Measurements from ENCODE around the gene HES3.

The HES3 gene, protein sequence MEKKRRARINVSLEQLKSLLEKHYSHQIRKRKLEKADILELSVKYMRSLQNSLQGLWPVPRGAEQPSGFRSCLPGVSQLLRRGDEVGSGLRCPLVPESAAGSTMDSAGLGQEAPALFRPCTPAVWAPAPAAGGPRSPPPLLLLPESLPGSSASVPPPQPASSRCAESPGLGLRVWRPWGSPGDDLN

DNA sequence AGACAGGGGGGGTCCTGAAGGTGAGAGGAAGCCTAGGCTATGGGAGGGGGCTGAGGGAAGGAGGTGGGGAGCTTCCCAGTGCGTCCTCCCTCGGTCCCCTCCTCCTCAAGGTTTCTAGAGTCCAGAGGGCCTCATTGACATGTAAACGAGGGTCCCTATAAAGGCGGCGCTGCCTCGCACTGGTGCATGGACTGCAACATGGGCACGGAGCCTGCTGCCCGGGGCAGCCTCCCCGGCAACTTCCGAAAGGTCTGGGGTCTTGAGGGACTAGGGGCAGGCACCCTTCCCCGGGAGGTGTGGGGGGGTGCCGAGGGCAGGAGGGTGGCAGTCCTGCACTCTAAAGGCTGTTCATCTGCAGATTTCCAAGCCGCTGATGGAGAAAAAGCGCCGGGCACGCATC lies at the start of gene HES3:
TSS of gene HES3 (plus strand) at position 187 of the 400 bp plus-strand sequence. CDS start at position 374, 187 bp downstream.
- Histone ChIP-seq H3K27ac (ENCODE audit: low read depth, low read length) (no peak within 1 kb of the TSS), H3K4me1 (ENCODE audit: control insufficient read depth in 1 of 2, insufficient read depth in 2 of 2, low read length in 2 of 2) (peaks cover 7 to 14% of the 10 kb centered on the region in 2 donors), H3K9me3 (ENCODE audit: control insufficient read depth in 1 of 2, low read length in 2 of 2) (no peaks in the 10 kb centered on the region), H3K27me3 (ENCODE audit: control insufficient read depth in 1 of 2, insufficient read depth in 2 of 2, low read length in 2 of 2) (peaks cover 54 to 67% of the 10 kb centered on the region in 2 donors), H3K36me3 (ENCODE audit: control insufficient read depth in 1 of 2, insufficient read depth in 2 of 2, low read length in 2 of 2) (no peaks in the 10 kb centered on the region), H3K4me3 (ENCODE audit: low read depth in 1 of 2, low read length in 2 of 2) (no peak within 1 kb of the TSS), H3K9ac (ENCODE audit: low read depth in 1 of 2, low read length in 2 of 2) (no peak within 1 kb of the TSS)

DNA sequence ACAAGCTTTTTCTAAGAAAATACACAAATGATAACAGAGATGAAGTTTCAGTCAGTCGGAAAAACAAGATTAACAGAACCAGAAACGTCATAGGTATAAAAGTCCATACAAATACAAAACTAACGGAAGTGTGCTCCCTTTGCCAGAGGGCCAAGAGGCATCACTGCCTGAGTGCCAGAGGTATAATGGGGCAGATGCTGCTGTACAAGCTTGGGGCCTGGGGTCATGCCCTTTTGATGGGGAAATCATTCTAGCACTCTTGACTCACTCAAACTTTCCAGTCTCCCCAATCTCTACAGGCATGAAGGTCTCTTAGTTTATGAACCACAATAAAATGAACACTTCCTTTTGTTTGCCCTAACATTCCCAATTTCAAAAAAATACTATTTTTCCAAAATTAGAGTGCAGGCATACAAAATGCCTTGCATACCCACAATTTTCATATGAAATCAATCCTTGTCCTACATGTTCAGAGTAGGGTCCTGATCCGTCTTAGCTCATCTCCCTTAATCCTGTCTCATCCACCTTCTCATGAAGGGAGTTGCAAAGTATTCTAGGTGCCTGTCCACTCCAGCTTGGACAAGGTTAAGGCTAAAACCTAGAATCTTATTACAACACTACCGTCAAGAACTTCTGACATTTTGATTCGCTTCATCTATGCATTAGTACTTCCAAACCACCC lies 46.1 kb upstream of the HES3 start:
- H3K4me1 ChIP-seq (ENCODE audit: control insufficient read depth in 1 of 2, insufficient read depth in 2 of 2, low read length in 2 of 2): peaks cover 16 to 23% of the 10 kb centered on the region in 2 donors
- H3K4me3 ChIP-seq (ENCODE audit: low read depth in 1 of 2, low read length in 2 of 2): peak overlapping the region; percentile 96 to 100
- H3K27me3 ChIP-seq (ENCODE audit: control insufficient read depth in 1 of 2, insufficient read depth in 2 of 2, low read length in 2 of 2): no peaks in the 10 kb centered on the region
- H3K9ac ChIP-seq (ENCODE audit: low read depth in 1 of 2, low read length in 2 of 2): peak overlapping the region; percentile 87 to 98
- H3K27ac ChIP-seq (ENCODE audit: low read depth, low read length): no peak overlapping the region
- peaks cover 4 to 39% of the 10 kb centered on the region in 2 donors for H3K36me3 ChIP-seq (ENCODE audit: control insufficient read depth in 1 of 2, insufficient read depth in 2 of 2, low read length in 2 of 2)
- H3K9me3 ChIP-seq (ENCODE audit: control insufficient read depth in 1 of 2, low read length in 2 of 2): no peaks in the 10 kb centered on the region

DNA sequence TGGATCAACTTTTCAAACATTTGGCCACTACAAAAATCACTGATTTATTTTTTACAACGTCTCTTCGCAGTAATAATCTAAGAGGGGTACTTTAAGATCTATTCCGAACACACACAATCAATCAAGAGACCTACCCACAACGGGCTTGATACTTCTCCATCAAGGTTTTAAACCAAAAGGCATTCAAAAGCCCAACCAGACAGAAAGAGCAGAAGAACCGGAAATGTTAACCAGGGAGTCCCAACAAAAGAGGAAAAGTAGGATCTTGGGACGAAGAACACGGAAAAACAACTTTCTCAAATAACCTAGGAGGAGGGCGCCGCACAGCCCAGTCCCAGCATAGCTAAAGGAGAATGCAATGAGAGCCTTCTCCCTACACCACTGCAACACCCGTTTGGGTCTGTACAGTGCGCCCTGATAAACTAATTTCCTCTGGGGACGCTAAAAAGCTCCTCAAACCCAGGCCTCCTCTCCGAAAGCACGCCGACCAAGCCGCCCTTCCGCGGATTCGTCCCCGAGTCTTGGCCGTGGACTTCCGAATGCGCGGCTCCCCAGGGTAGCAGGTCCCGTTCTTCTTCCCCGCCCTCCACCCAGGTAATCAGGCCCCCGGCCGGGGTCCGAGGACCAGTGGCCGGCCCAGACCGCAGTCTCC lies 45.2 kb upstream of the HES3 start:
- H3K9me3 ChIP-seq (ENCODE audit: control insufficient read depth in 1 of 2, low read length in 2 of 2): no peaks in the 10 kb centered on the region
- H3K4me3 ChIP-seq (ENCODE audit: low read depth in 1 of 2, low read length in 2 of 2): peak overlapping the region; percentile 96 to 100
- no peak overlapping the region for H3K27ac ChIP-seq (ENCODE audit: low read depth, low read length)
- H3K27me3 ChIP-seq (ENCODE audit: control insufficient read depth in 1 of 2, insufficient read depth in 2 of 2, low read length in 2 of 2): no peaks in the 10 kb centered on the region
- peaks cover 16 to 23% of the 10 kb centered on the region in 2 donors for H3K4me1 ChIP-seq (ENCODE audit: control insufficient read depth in 1 of 2, insufficient read depth in 2 of 2, low read length in 2 of 2)
- H3K36me3 ChIP-seq (ENCODE audit: control insufficient read depth in 1 of 2, insufficient read depth in 2 of 2, low read length in 2 of 2): peaks cover 0 to 30% of the 10 kb centered on the region in 2 donors
- peak overlapping the region; percentile 87 to 98 for H3K9ac ChIP-seq (ENCODE audit: low read depth in 1 of 2, low read length in 2 of 2)

DNA sequence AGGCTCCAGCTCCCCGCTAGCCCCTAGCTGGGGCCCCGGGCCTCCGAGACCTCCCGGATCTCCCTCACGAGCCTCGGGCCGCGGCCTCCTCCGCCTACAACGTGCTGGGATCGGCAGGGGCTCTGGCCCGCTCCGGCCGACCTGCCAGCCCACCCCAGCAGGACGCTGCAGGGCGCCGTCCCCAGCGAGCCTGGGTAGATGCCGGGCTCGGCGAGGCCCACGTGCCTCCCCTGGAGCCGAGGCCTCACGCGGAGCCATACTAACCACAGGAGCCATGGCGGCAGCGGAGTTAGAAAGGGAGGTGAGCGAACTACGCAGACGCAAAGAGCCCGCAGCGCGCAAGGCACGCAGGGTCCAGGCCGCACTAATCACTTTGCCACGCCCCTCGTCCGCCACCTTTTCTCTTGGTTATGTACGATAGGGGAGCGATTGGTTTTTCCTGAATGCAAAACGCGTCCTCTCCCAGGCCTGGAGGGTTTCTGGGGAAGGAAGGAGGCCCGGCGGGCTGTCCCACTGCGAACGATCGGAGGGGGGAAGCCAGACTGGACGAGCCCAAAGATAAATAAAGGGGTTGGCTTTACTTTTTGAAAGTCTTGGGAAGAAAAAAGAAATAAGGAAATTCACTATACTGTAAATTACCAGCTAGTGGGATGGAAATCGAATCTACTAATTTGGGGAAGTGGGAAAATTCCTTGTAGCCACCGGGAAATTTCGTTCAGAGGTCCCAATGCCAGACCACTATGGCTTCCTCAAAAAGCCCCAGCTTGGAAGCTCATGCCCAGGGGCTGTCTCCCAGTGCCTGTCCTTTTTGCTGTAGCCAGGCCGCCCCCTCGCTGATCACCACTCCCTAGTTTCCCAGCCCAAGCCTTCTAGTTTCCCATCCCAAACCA lies 44.4 kb upstream of the HES3 start, which contains the start of gene RPL22:
TSS of gene RPL22 (minus strand) at position 298 of the 890 bp plus-strand sequence. CDS start at position 276, 22 bp downstream.
- Histone ChIP-seq H3K4me3 (ENCODE audit: low read depth in 1 of 2, low read length in 2 of 2) (peak within 1 kb of the TSS; percentile 96 to 100), H3K27me3 (ENCODE audit: control insufficient read depth in 1 of 2, insufficient read depth in 2 of 2, low read length in 2 of 2) (no peaks in the 10 kb centered on the region), H3K36me3 (ENCODE audit: control insufficient read depth in 1 of 2, insufficient read depth in 2 of 2, low read length in 2 of 2) (peaks cover 0 to 22% of the 10 kb centered on the region in 2 donors), H3K27ac (ENCODE audit: low read depth, low read length) (peak within 1 kb of the TSS; percentile 39), H3K4me1 (ENCODE audit: control insufficient read depth in 1 of 2, insufficient read depth in 2 of 2, low read length in 2 of 2) (peaks cover 16 to 23% of the 10 kb centered on the region in 2 donors), H3K9ac (ENCODE audit: low read depth in 1 of 2, low read length in 2 of 2) (peak within 1 kb of the TSS; percentile 87 to 98), H3K9me3 (ENCODE audit: control insufficient read depth in 1 of 2, low read length in 2 of 2) (no peaks in the 10 kb centered on the region)

DNA sequence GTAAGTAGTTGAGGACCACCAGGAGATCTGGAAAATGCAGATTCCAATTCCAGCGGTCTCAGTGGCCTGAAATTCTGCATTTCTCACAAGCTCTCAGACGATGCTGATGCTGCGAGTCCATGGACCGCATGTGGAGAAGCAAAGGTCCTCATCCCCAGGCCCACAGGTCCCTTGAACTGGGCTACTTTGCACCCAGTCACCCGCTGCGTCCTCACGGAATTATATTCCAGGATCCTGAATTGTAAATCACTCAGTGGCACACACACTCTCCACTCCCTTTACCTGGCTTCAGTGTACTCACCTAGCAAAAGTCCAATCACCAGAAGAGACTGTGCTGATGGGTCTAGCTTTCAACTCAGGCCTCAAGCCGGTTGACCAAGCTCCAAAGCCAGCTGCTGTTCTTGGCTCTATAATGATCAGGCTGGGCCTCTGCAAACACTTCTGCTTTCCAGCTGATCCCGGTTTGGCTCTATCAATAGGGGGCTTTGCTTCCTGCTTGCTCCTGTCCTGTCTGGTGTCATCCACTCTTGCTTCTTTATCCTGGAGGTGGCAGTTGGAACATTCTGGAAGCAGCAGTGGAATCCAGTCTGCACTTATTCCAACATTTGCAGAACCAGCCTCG lies 43.7 kb upstream of the HES3 start:
- Histone ChIP-seq H3K27me3 (ENCODE audit: control insufficient read depth in 1 of 2, insufficient read depth in 2 of 2, low read length in 2 of 2) (no peaks in the 10 kb centered on the region), H3K27ac (ENCODE audit: low read depth, low read length) (peak overlapping the region; percentile 39), H3K36me3 (ENCODE audit: control insufficient read depth in 1 of 2, insufficient read depth in 2 of 2, low read length in 2 of 2) (peaks cover 0 to 20% of the 10 kb centered on the region in 2 donors), H3K9me3 (ENCODE audit: control insufficient read depth in 1 of 2, low read length in 2 of 2) (no peaks in the 10 kb centered on the region), H3K4me1 (ENCODE audit: control insufficient read depth in 1 of 2, insufficient read depth in 2 of 2, low read length in 2 of 2) (peaks cover 16 to 23% of the 10 kb centered on the region in 2 donors), H3K9ac (ENCODE audit: low read depth in 1 of 2, low read length in 2 of 2) (peak overlapping the region in 1 of 2 donors; percentile 51), H3K4me3 (ENCODE audit: low read depth in 1 of 2, low read length in 2 of 2) (peak overlapping the region; percentile 67 to 96)

DNA sequence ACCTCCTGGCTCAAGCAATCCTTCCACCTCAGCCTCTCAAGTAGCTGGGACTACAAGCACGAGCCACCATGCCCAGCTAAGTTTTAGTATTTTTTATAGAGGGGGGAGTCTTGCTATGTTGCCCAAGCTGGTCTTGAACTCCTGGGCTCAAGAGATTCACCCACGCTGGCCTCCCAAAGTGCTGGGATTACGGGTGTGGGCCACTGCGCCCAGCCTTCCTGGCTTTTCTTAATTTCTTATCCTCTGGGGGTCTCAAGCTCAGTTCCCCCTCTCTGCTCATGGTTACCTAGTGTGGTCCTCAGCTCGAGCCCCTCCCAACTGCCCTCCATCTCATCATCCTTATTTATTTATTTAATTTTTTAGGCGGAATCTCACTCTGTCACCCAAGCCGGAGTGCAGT lies 41.7 kb upstream of the HES3 start:
- H3K4me1 ChIP-seq (ENCODE audit: control insufficient read depth in 1 of 2, insufficient read depth in 2 of 2, low read length in 2 of 2): peaks cover 16 to 28% of the 10 kb centered on the region in 2 donors

DNA sequence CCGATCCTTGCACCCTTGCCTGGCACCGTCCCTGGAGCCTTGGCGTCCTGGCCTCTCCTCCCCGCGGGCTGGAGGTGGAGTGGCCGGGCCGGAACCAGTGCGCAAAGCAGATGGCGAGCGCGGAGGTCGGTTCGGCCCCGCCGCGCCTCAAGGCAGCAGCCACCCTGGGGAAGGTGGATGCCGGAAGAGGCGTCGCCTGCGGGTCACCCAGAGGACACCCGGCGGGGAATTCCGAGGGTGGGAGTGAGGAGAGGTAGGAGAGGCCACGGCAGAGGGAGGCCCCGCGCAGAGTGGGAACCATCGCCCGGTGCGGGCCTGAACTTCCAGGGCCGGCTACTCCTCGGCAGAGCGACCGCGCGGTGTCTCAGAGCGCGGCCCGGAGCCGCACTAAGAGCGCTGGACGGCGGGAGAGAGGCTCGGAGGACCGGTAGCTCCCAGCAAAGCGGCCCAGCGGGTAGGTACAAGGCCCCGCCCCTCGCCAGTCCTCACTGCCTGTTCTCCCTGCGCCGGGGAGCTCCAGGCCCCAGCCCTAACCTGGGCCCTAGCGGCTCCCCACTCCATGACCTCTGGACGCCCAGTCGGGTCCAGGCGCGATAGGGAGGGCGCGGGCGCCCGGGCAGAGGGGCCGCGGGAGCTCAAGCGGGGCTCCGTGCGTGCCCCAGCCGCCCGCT lies 38.0 kb upstream of the HES3 start, which contains the start of gene RNF207:
TSS of gene RNF207 (plus strand) at position 271 of the 671 bp plus-strand sequence. CDS start 417 bp downstream, outside the sequence.
- Histone ChIP-seq H3K27me3 (ENCODE audit: control insufficient read depth in 1 of 2, insufficient read depth in 2 of 2, low read length in 2 of 2) (peaks cover 0 to 8% of the 10 kb centered on the region in 2 donors), H3K9ac (ENCODE audit: low read depth in 1 of 2, low read length in 2 of 2) (peak within 1 kb of the TSS in 1 of 2 donors; percentile 74), H3K4me1 (ENCODE audit: control insufficient read depth in 1 of 2, insufficient read depth in 2 of 2, low read length in 2 of 2) (peaks cover 0 to 16% of the 10 kb centered on the region in 2 donors), H3K27ac (ENCODE audit: low read depth, low read length) (peak within 1 kb of the TSS; percentile 20), H3K9me3 (ENCODE audit: control insufficient read depth in 1 of 2, low read length in 2 of 2) (no peaks in the 10 kb centered on the region), H3K36me3 (ENCODE audit: control insufficient read depth in 1 of 2, insufficient read depth in 2 of 2, low read length in 2 of 2) (no peaks in the 10 kb centered on the region), H3K4me3 (ENCODE audit: low read depth in 1 of 2, low read length in 2 of 2) (peak within 1 kb of the TSS; percentile 66 to 80)

More for the DNA sequence above, 41.7 kb upstream of the HES3 start:
- peaks cover 0 to 8% of the 10 kb centered on the region in 2 donors for H3K27me3 ChIP-seq (ENCODE audit: control insufficient read depth in 1 of 2, insufficient read depth in 2 of 2, low read length in 2 of 2)
- H3K9ac ChIP-seq (ENCODE audit: low read depth in 1 of 2, low read length in 2 of 2): no peak overlapping the region
- H3K27ac ChIP-seq (ENCODE audit: low read depth, low read length): no peak overlapping the region
- no peak overlapping the region for H3K4me3 ChIP-seq (ENCODE audit: low read depth in 1 of 2, low read length in 2 of 2)
- H3K9me3 ChIP-seq (ENCODE audit: control insufficient read depth in 1 of 2, low read length in 2 of 2): no peaks in the 10 kb centered on the region
- peaks cover 0 to 5% of the 10 kb centered on the region in 2 donors for H3K36me3 ChIP-seq (ENCODE audit: control insufficient read depth in 1 of 2, insufficient read depth in 2 of 2, low read length in 2 of 2)

DNA sequence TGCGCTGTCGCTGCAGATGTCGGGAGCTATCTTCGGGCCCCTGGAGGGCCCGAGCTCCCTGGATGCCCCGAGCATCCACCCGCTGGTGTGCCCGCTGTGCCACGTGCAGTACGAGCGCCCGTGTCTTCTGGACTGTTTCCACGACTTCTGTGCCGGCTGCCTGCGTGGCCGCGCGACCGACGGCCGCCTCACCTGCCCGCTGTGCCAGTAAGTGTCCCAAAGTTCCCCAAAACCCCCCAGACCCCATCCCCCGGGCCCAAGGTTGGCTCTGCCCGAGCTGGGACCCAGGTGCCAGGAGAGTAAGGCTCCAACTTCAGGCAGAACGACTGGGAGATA lies 37.5 kb upstream of the HES3 start:
- Histone ChIP-seq H3K27me3 (ENCODE audit: control insufficient read depth in 1 of 2, insufficient read depth in 2 of 2, low read length in 2 of 2) (peaks cover 0 to 8% of the 10 kb centered on the region in 2 donors), H3K27ac (ENCODE audit: low read depth, low read length) (no peak overlapping the region), H3K36me3 (ENCODE audit: control insufficient read depth in 1 of 2, insufficient read depth in 2 of 2, low read length in 2 of 2) (no peaks in the 10 kb centered on the region), H3K4me1 (ENCODE audit: control insufficient read depth in 1 of 2, insufficient read depth in 2 of 2, low read length in 2 of 2) (peaks cover 0 to 16% of the 10 kb centered on the region in 2 donors), H3K9ac (ENCODE audit: low read depth in 1 of 2, low read length in 2 of 2) (peak overlapping the region in 1 of 2 donors; percentile 74), H3K9me3 (ENCODE audit: control insufficient read depth in 1 of 2, low read length in 2 of 2) (no peaks in the 10 kb centered on the region), H3K4me3 (ENCODE audit: low read depth in 1 of 2, low read length in 2 of 2) (peak overlapping the region; percentile 66 to 80)

All from duodenal mucosa (tissue), 2 donors.